Suppressor macrophage treated with lipopolysaccharide for 1 hour (primary cell): Measurements from ENCODE around the gene MISP.
"Not testable (repeated sequence)": the region's sequence is repeated elsewhere in the genome, so short reads cannot be mapped to it uniquely, and the experiment has no call there.

Source experiments
- DNase-seq, 3 donors: peaks; one replicate each; pipeline ENCODE4 v3.0.0-alpha.2; 2020 to 2022

Gene MISP

DNA sequence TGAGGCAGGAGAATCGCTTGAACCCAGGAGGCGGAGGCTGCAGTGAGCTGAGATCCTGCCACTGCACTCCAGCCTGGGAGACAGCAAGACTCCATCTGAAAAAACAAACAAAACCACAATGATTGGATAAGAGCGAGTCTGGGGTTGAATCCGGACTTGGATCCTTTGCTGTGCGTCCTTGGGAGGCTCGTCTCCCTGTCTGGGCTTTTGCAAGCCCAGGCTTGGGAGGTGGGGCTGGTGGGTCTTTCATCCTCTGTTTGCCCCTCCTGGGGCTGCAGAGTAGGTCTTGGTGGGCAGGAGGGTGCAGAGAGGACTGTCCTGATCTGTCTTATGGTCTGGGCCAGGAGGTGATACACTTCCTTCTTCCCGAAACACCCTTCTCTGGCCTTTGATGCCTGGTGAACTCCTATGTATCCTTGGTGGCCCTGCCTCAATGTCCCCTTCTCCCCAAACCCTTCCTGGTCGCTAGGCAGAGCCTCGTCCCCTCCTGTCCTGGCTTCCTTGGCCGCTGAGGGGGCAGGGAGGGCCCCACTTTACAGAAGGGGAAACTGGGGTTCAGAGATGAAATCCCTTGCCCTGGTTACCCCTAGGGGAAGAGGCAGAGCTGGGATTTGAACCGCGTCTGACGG, 25.3 kb upstream of the MISP start:
- no peak for DNase-seq

GRCh38 chr19:726993-727956, 23.6 kb upstream of the MISP start:
- no peak for DNase-seq

- DNase-seq, result peak in 1 of 3 donors; percentile 27
Measured at GRCh38 chr19:728011-728410, 22.9 kb upstream of the MISP start.

DNA sequence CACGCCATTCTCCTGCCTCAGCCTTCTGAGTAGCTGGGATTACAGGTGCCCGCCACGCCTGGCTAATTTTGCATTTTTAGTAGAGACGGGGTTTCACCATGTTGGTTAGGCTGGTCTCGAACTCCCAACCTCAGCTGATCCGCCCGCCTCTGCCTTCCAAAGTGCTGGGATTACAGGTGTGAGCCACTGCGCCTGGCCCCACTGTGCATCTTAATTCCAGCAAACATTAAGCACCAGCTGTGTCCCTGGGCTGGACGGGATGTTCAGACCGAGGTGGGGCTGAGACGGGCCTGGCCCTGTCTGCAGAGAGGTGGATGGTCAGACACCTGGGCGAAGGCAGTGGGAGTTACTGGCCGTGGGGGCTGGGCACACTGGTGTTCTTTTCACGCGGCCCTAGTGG, 21.3 kb upstream of the MISP start:
- not testable (repeated sequence) for DNase-seq

GRCh38 chr19:729965-730668, 20.8 kb upstream of the MISP start:
- DNase-seq, result no peak

DNA sequence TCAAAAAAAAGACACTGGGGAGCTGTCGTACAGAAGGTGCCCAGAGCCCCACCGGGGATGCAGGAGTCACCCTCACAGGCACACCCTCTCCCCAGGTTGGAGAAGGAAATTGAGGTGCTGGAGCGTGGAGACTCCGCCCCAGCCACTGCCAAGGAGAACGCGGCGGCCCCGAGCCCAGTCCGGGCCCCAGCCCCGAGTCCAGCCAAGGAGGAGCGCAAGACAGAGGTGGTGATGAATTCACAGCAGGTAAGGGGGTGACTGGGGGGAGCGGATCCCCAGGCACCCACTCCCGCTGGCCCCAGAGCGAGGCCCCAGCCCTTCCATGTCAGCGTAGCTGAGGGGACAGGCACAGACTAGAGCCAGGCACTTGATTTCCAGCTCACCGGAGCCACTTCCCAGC, 19.9 kb upstream of the MISP start:
- DNase-seq, result no peak

- no peak for DNase-seq
Measured at GRCh38 chr19:732148-733069, 18.5 kb upstream of the MISP start.

GRCh38 chr19:734716-735115, 16.2 kb upstream of the MISP start:
- no peak for DNase-seq

DNA sequence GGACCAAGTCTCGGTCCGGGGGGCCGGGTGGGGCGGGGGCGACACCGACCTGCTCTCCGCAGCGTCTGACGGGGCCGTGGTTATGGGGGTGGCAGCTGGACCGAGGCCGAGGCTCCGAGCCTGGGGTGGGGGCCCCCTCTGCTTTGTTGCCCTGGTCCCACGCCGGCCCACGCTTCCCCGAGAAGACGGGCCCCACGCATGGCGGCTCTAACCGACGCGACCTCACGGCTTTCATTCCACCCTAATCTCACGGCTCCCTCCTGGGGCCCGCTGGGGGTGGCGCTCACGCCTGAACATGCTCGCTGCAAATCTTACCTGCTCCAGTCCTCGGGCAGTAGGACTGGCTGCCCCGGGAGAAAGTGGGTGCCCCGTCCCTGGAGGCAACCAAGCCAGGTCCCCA, 14.8 kb upstream of the MISP start:
- no peak for DNase-seq

DNA sequence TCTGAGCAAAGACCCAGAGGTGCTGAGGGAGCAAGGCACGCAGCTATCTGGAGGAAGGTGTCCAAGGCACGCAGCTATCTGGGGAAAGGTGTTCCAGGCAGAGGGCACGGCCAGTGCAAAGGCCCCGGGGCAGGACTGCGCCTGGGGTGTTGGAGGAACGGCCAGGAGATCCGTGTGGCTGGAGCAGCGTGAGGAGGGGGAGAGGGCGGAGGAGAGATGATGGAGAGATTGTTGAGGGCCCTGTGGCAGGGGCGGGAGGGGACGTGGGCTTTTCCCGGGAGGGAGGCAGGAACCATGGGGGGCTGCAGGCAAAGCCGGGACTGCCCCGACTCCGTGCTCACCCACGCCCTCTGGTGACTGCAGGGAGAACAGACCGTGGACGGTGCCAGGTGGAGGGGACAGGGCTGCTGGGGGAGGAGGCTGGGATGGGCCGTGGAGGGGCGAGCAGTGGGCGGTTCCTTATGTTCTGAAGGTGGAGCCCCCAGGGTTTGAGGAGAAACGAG, 13.3 kb upstream of the MISP start:
- DNase-seq, result peak; percentile 41 to 71 (median 57)

DNA sequence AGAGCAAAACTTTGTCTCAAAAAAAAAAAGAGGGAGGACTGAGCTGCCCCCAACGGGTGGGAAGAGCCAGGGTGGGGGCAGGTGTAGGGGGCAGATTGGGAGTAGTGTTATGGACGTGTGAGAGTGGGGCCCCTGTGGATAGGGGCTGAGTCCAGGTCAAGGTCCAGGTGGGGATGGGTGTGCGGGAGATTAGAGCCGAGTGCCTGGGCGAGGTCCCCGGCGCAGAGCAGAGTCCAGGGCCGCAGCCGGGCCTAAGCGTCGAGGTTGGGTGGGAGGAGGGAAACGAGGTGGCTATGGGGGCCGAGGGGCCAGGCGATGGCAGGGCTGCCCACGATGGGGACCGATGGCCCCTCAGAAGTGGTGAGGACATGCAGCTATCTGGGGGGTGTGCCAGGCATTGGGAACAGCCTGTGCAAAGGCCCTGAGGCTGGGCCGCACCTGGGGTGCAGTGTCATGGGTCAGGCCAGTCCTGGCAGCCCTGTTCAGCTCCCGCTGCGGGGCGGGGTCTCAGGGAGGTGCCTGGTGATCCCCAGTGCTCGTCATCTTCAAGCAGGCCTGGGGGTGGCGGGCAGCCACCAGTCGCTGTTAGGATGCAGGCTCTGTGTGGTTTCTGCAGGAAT, 12.3 kb upstream of the MISP start:
- no peak for DNase-seq

DNA sequence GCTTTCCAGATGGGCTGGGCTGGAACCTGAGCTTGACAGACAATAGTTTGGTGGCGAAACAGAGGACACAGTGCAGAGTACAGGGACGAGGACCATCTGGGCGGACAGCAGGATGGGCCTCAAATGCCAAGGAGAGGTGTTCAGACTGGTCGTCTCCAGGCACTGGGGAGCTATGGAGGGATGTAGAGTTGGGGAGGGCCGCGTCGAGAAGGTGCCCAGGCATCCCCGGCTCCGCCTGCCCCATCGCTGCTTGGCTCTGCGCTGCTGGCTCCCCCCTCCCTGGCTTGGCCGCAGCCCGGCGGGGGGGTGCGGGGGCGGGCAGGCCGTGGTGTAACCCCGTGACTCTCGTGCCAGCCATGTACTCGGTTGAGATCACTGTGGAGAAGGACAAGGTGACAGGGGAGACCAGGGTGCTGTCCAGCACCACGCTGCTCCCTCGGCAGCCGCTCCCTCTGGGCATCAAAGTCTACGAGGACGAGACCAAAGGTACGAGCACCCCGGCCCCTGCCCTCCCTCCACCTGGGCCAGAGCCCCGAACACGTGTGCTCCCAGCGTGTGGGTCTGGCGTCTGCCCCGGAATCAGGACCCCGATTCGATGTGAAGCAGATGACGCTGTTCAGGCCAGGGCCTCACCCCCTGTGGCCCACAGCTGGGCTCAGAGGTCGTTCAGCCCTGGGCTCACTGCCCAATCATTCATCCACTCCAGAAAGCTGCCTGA, 10.8 kb upstream of the MISP start:
- DNase-seq, result no peak

- DNase-seq, result not testable (repeated sequence)
Measured at GRCh38 chr19:740816-741505, 10.0 kb upstream of the MISP start.

DNA sequence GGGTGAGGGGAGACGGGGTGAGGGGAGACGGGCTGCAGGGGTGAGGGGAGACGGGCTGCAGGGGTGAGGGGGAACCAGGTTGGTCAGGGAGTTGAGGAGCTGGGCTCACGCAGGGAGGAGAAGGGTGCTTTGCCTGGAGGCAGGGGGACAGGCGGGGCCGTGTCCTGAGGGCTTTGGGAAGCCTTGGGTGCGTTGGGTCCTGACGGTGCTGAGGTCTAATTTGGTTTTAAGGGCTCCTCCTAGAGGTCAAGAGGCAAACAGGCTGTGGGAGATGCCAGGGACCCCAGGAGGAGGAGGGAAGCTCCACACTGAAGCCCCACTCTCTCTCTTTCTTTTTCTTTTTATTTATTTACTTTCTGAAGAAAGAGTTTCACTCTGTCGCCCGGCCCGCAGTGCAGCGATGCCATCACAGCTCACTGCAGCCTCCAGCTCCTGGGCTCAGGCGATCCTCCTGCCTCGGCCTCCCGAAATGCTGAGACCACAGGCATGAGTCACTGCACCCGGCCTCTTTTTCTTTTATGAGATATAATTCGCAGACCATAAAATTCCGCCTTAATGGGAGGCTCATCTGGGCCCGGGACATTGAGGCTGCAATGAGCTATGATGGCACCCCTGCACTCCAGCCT, 9.3 kb upstream of the MISP start:
- DNase-seq, result peak; percentile 41 to 48 (median 43)

DNA sequence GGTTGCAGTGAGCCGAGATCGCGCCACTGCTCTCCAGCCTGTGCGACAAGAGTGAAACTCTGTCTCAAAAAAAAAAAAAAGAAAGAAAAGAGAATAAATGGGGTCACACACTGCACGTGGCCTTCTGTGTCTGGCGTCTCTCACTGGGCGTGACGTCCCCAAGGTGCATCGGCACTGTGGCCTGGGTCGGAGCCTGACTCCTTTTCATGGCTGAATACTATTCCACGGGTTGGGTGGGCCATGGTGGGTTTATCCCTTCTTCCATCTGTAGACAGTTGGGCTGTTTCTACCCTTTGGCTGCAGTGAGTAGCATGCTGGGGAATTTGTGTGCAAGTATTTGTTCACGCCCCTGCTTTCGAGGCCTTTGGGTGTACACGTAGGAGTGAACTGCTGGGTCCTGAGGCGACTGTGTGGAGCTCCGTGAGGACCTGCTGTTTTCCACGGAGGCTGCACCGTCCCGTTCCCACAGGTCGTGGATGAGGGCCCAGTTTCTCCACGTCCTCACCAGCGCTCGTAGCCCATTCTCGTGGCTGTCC, 8.3 kb upstream of the MISP start:
- no peak for DNase-seq

GRCh38 chr19:743168-743687, 7.7 kb upstream of the MISP start:
- no peak for DNase-seq

DNA sequence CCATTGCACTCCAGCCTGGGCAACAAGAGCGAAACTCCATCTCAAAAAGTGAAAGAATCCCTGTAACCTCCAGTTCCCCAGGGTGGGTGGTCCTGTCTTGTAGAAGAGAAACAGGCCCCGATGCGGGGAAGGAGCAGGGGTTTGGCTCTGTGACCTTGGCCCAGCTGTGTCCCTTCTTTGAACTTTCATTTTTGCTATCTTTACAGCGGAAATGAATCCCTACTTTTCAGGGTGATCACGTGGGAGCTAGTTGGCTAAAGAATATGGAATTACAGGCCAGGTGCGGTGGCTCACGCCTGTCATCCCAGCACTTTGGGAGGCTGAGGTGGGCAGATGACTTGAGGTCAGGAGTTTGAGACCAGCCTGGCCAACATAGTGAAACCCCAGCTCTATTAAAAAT, 5.8 kb upstream of the MISP start:
- DNase-seq, result not testable (repeated sequence)

DNA sequence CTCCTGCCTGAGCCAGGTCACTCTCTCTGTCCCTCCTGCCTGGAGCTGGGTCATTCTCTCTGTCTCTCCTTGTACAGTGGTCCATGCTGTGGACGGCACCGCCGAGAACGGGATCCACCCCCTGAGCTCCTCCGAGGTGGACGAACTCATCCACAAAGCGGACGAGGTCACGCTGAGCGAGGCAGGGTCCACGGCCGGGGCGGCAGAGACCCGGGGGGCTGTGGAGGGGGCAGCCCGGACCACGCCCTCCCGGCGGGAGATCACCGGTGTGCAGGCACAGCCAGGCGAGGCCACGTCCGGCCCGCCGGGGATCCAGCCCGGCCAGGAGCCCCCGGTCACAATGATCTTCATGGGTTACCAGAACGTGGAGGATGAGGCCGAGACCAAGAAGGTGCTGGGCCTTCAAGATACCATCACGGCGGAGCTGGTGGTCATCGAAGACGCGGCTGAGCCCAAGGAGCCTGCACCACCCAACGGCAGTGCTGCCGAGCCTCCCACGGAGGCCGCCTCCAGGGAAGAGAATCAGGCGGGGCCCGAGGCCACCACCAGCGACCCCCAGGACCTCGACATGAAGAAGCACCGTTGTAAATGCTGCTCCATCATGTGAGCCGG, 4.6 kb upstream of the MISP start:
- DNase-seq, result no peak

- no peak for DNase-seq
Measured at GRCh38 chr19:746956-747355, 4.0 kb upstream of the MISP start.
